Panc1 (cell line): ENCODE results near the gene THUMPD1. TPM values are rescaled to one million over a fixed set of nuclear protein-coding genes. Genes with fewer than 3 reads are reported as not detected.
"Not testable (repeated sequence)": the region's sequence is repeated elsewhere in the genome, so short reads cannot be mapped to it uniquely, and the experiment has no call there.

Experiments used
- ATAC-seq: fragments of 200-7000 bp; cut with Tn5 transposase; 2 replicates; pipeline ENCODE4 v1.9.1; 2020; ENCODE audit warnings: mild to moderate bottlenecking, moderate library complexity
- BruUV-seq: library from RNA; stranded (reverse); fragments of 400-500 nt; replicated peaks from 2 replicates; lab custom pipeline; 2021; lab: Mats Ljungman, UMichigan
- CTCF ChIA-PET: fragments of 300-600 bp; sonication (Branson Sonifier 250); formaldehyde crosslinking; loops from one replicate; lab custom pipeline; 2022; ENCODE audit warnings: antibody characterized with exemption; lab: Charles Lee
- POLR2A ChIA-PET: fragments of 300-600 bp; sonication (Branson Sonifier 250); formaldehyde crosslinking; loops from one replicate; lab custom pipeline; 2022; ENCODE audit warnings: antibody characterized with exemption; lab: Charles Lee
- DNase-seq: peaks from one replicate; pipeline ENCODE4 v3.0.0-alpha.2; 2010; ENCODE audit warnings: low read depth, low spot score
- H3K27ac ChIP-seq: 2 replicates; pipeline ENCODE4 v1.5.1; 2011; ENCODE audit warnings: mild to moderate bottlenecking, low read length, inconsistent platforms
- H3K27me3 ChIP-seq: fragments of 200-500 bp; sonication (Bioruptor generic); 2 replicates; pipeline ENCODE4 v1.6.0; 2014; ENCODE audit warnings: low read length, inconsistent platforms; ENCODE audit not compliant: control insufficient read depth, insufficient read depth
- H3K36me3 ChIP-seq: fragments of 200-500 bp; sonication (Bioruptor generic); 2 replicates; pipeline ENCODE4 v1.5.1; 2014; ENCODE audit warnings: inconsistent platforms, mild to moderate bottlenecking, low read length, moderate library complexity; ENCODE audit not compliant: control insufficient read depth, insufficient read depth
- H3K4me1 ChIP-seq: 2 replicates; pipeline ENCODE4 v1.5.1; 2011; ENCODE audit warnings: inconsistent platforms, mild to moderate bottlenecking, low read length, moderate library complexity; ENCODE audit not compliant: control insufficient read depth, insufficient read depth
- H3K4me3 ChIP-seq, 2 experiments: 2 replicates each; pipeline ENCODE4 v1.5.1; 2011 to 2012; ENCODE audit warnings: low read depth in 2 of 2, low read length in 2 of 2, mild to moderate bottlenecking in 2 of 2, inconsistent platforms in 1 of 2, moderate library complexity in 1 of 2
- H3K9me3 ChIP-seq: fragments of 200-500 bp; sonication (Bioruptor generic); 2 replicates; pipeline ENCODE4 v1.5.1; 2014; ENCODE audit warnings: low read depth, mild to moderate bottlenecking, inconsistent platforms, low read length, moderate library complexity; ENCODE audit not compliant: control insufficient read depth, insufficient read depth
- POLR2AphosphoS5 ChIP-seq: IDR thresholded peaks from 2 replicates; pipeline ENCODE4 v1.6.1; 2012; ENCODE audit warnings: mild to moderate bottlenecking, low read depth, low read length, moderate library complexity
- SIN3A ChIP-seq: IDR thresholded peaks from 2 replicates; pipeline ENCODE4 v1.6.1; 2012; ENCODE audit warnings: low read depth, mild to moderate bottlenecking, low read length, moderate library complexity, borderline replicate concordance; ENCODE audit not compliant: insufficient read depth
- TCF7L2 ChIP-seq: IDR thresholded peaks from 2 replicates; pipeline ENCODE4 v1.6.1; 2011; ENCODE audit warnings: mild to moderate bottlenecking, low read depth, low read length, inconsistent platforms
- in situ Hi-C: cut with HindIII; loops from 2 replicates; pipeline ENCODE4 v1.10.0; 2016; ENCODE audit warnings: low sequenced_read_pairs, low pct_unique_long_range_greater_than_20kb
- intact Hi-C: fragments of 100-400 bp; cut with micrococcal nuclease; formaldehyde crosslinking; loops from one replicate; pipeline ENCODE4 v1.10.0; 2022; ENCODE audit not compliant: unreplicated experiment
- total RNA-seq: library from RNA; stranded (reverse); gene quantifications from one replicate; pipeline ENCODE4 v1.2.1, GENCODE V29; 2021; ENCODE audit not compliant: unreplicated experiment
- TF ChIP-seq, protein P1 (sequence below), 2 experiments: IDR thresholded peaks; 2 replicates each; pipeline ENCODE4 v1.6.1; 2011 to 2012; ENCODE audit warnings: low read depth in 2 of 2, control low read depth in 1 of 2, low read length in 1 of 2, mild to moderate bottlenecking in 1 of 2, moderate library complexity in 1 of 2; ENCODE audit not compliant: insufficient read depth in 1 of 2
- TF ChIP-seq, protein P2 (sequence below): fragments of 450-650 bp; IDR thresholded peaks from 2 replicates; pipeline ENCODE4 v1.5.1; 2017; ENCODE audit warnings: mild to moderate bottlenecking

The THUMPD1 gene
- total RNA-seq, 1 experiment from 2014 or later = 36.2 TPM

DNA sequence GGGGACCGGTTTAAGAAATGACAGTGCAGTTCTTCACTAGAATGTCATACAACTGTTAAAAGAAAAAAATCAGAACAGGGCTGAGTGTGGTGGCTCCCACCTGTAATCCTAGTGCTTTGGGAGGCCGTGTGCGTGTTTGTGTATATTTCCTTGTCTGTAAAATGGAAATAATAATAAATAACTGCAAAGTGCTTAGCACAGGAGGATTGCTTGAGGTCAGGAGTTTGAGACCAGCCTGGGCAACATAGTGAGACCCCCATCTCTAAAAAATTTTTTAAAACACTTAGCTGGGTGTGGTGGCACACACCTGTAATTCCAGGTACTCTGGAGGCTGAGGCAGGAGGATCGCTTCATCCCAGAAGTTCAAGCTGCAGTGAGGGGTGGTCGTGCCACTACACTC is 24.7 kb upstream of the THUMPD1 start:
- ChIA-PET CTCF (no interaction called here), POLR2A (no interaction called here)
- H3K9me3 ChIP-seq = no peaks in the 10 kb centered on the region; the same call in 1 of the 2 replicates
- no peak for ATAC-seq
- H3K36me3 ChIP-seq = no peaks in the 10 kb centered on the region
- peaks cover 7% of the 10 kb centered on the region; the same call in 1 of the 2 replicates for H3K27me3 ChIP-seq
- H3K4me1 ChIP-seq = no peaks in the 10 kb centered on the region
- BruUV-seq = no TSS peak
- no peak for DNase-seq
- in situ Hi-C loops = no loop called here
- H3K27ac ChIP-seq = no peak overlapping the region
- intact Hi-C loops = no loop called here
- no peak overlapping the region for H3K4me3 ChIP-seq
- TF ChIP-seq, protein P1, sequence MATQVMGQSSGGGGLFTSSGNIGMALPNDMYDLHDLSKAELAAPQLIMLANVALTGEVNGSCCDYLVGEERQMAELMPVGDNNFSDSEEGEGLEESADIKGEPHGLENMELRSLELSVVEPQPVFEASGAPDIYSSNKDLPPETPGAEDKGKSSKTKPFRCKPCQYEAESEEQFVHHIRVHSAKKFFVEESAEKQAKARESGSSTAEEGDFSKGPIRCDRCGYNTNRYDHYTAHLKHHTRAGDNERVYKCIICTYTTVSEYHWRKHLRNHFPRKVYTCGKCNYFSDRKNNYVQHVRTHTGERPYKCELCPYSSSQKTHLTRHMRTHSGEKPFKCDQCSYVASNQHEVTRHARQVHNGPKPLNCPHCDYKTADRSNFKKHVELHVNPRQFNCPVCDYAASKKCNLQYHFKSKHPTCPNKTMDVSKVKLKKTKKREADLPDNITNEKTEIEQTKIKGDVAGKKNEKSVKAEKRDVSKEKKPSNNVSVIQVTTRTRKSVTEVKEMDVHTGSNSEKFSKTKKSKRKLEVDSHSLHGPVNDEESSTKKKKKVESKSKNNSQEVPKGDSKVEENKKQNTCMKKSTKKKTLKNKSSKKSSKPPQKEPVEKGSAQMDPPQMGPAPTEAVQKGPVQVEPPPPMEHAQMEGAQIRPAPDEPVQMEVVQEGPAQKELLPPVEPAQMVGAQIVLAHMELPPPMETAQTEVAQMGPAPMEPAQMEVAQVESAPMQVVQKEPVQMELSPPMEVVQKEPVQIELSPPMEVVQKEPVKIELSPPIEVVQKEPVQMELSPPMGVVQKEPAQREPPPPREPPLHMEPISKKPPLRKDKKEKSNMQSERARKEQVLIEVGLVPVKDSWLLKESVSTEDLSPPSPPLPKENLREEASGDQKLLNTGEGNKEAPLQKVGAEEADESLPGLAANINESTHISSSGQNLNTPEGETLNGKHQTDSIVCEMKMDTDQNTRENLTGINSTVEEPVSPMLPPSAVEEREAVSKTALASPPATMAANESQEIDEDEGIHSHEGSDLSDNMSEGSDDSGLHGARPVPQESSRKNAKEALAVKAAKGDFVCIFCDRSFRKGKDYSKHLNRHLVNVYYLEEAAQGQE (IDR thresholded peaks at IDR 0.05; ENCODE audit: insufficient read depth in 1 of 2, low read depth in 2 of 2, low read length in 1 of 2) = no peak
- TF ChIP-seq SIN3A (no peak), TCF7L2 (no peak), POLR2AphosphoS5 (no peak)
- TF ChIP-seq, protein P2, sequence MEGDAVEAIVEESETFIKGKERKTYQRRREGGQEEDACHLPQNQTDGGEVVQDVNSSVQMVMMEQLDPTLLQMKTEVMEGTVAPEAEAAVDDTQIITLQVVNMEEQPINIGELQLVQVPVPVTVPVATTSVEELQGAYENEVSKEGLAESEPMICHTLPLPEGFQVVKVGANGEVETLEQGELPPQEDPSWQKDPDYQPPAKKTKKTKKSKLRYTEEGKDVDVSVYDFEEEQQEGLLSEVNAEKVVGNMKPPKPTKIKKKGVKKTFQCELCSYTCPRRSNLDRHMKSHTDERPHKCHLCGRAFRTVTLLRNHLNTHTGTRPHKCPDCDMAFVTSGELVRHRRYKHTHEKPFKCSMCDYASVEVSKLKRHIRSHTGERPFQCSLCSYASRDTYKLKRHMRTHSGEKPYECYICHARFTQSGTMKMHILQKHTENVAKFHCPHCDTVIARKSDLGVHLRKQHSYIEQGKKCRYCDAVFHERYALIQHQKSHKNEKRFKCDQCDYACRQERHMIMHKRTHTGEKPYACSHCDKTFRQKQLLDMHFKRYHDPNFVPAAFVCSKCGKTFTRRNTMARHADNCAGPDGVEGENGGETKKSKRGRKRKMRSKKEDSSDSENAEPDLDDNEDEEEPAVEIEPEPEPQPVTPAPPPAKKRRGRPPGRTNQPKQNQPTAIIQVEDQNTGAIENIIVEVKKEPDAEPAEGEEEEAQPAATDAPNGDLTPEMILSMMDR = no peak

DNA sequence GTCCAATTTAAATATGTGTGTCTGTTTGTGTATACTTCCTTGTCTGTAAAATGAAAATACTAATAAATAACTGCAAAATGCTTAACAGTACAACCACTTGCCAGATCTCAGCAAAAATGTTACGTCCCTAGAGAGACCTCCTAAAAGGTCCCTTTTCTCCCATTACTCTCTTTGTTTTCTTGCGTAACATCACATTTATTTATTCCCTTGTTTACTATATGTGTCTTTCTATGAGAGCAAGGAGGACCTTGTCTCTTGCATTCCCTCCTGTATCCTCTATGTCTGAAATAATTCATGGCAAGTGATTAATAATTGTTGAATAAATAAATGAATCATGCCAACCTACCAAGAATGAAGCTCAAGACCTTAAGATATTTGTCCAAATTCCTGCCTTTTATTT is 24.1 kb upstream of the THUMPD1 start:
- peaks cover 7% of the 10 kb centered on the region; the same call in 1 of the 2 replicates for H3K27me3 ChIP-seq
- ATAC-seq (no peak), DNase-seq (no peak)
- TF ChIP-seq POLR2AphosphoS5 (no peak), SIN3A (no peak), TCF7L2 (no peak)
- TF ChIP-seq, protein P1 (IDR thresholded peaks at IDR 0.05; ENCODE audit: insufficient read depth in 1 of 2, low read depth in 2 of 2, low read length in 1 of 2) = no peak
- TF ChIP-seq, protein P2 = no peak
- BruUV-seq = no TSS peak
- H3K9me3 ChIP-seq = no peaks in the 10 kb centered on the region; the same call in 1 of the 2 replicates
- no peak overlapping the region for H3K27ac ChIP-seq
- ChIA-PET POLR2A (no interaction called here), CTCF (no interaction called here)
- in situ Hi-C loops = no loop called here
- H3K4me3 ChIP-seq = no peak overlapping the region
- intact Hi-C loops = no loop called here
- no peaks in the 10 kb centered on the region for H3K4me1 ChIP-seq
- no peaks in the 10 kb centered on the region for H3K36me3 ChIP-seq

DNA sequence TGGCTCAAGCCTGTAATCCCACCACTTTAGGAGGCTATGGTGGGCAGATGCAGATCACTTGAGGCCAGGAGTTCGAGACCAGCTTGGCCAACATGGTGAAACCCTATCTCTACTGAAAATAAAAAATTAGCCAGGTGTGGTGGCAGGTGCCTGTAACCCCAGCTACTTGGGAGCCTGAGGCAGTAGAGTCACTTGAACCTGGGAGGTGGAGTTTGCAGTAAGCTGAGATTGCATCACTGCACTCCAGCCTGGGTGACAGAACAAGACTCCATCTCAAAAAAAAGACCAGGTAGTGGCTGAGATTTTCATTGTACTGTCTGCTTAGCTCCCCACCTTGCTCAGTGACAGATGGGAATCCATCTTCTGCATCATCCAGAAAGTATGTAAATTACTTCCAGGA is 22.8 kb upstream of the THUMPD1 start:
- in situ Hi-C loops, H3K4me3 ChIP-seq, POLR2A ChIA-PET, H3K27me3 ChIP-seq, DNase-seq, H3K4me1 ChIP-seq, CTCF ChIA-PET, H3K9me3 ChIP-seq, H3K36me3 ChIP-seq, intact Hi-C loops, ATAC-seq, H3K27ac ChIP-seq, BruUV-seq: not testable (repeated sequence)
